ENCODE measurements around the gene KCNK3. TPM values are rescaled to one million over a fixed set of nuclear protein-coding genes. Genes with fewer than 3 reads are reported as not detected.

KCNK3 gene
- polyA plus RNA-seq, 1 donor from 2014 or later: 12.9 TPM

- Histone ChIP-seq H3K9me2 (ENCODE audit: insufficient read depth, low read length) (no peaks in the 10 kb centered on the region), H3K4me2 (ENCODE audit: low read length) (no peak overlapping the region), H3K27ac (ENCODE audit: low read length) (no peak overlapping the region), H3K27me3 (ENCODE audit: insufficient read depth, low read depth, low read length) (no peaks in the 10 kb centered on the region), H3K79me2 (replicated peaks; ENCODE audit: insufficient read depth, low read length) (no peaks in the 10 kb centered on the region), H3F3A (ENCODE audit: insufficient read depth, low read length, poor library complexity, severe bottlenecking) (no peaks in the 10 kb centered on the region), H3K9ac (ENCODE audit: low read length) (no peak overlapping the region), H3K9me3 (ENCODE audit: low read length) (no peaks in the 10 kb centered on the region), H2AFZ (ENCODE audit: low read depth, low read length) (no peak overlapping the region), H4K20me1 (ENCODE audit: insufficient read depth) (no peaks in the 10 kb centered on the region), H3K4me3 (ENCODE audit: low read length) (no peak overlapping the region), H3K36me3 (ENCODE audit: insufficient read depth, low read length) (no peaks in the 10 kb centered on the region)
- no peak for TF ChIP-seq CTCF (IDR thresholded peaks at IDR 0.05; ENCODE audit: poor library complexity, severe bottlenecking)
- TF ChIP-seq MXI1 (conservative IDR thresholded peaks at IDR 0.05; ENCODE audit: poor library complexity, severe bottlenecking): no peak
- TF ChIP-seq POLR2AphosphoS5 (IDR thresholded peaks at IDR 0.05): no peak
- TF ChIP-seq SMC3 (conservative IDR thresholded peaks at IDR 0.05; ENCODE audit: poor library complexity): no peak
- TF ChIP-seq EP300 (conservative IDR thresholded peaks at IDR 0.05; ENCODE audit: poor library complexity, severe bottlenecking): no peak
- no peak for TF ChIP-seq EZH2 (IDR thresholded peaks at IDR 0.05; ENCODE audit: borderline replicate concordance, insufficient read depth, low read length, poor library complexity, severe bottlenecking)
- TF ChIP-seq TAF1 (IDR thresholded peaks at IDR 0.05; ENCODE audit: low read depth): no peak
- TF ChIP-seq RAD21 (conservative IDR thresholded peaks at IDR 0.05): no peak
Measured at GRCh38 chr2:26742048-26742770, 49.7 kb downstream of the KCNK3 start.

- no peaks in the 10 kb centered on the region for H3K36me3 ChIP-seq (ENCODE audit: insufficient read depth, low read length)
- no peaks in the 10 kb centered on the region for H3K27me3 ChIP-seq (ENCODE audit: insufficient read depth, low read depth, low read length)
- H4K20me1 ChIP-seq (ENCODE audit: insufficient read depth): no peaks in the 10 kb centered on the region
- no peak overlapping the region for H3K9ac ChIP-seq (ENCODE audit: low read length)
- H3K27ac ChIP-seq (ENCODE audit: low read length): no peak overlapping the region
- no peak for TF ChIP-seq POLR2AphosphoS5 (IDR thresholded peaks at IDR 0.05)
- TF ChIP-seq RAD21 (conservative IDR thresholded peaks at IDR 0.05): no peak
- TF ChIP-seq TAF1 (IDR thresholded peaks at IDR 0.05; ENCODE audit: low read depth): no peak
- no peak for TF ChIP-seq SMC3 (conservative IDR thresholded peaks at IDR 0.05; ENCODE audit: poor library complexity)
- TF ChIP-seq EZH2 (IDR thresholded peaks at IDR 0.05; ENCODE audit: borderline replicate concordance, insufficient read depth, low read length, poor library complexity, severe bottlenecking): no peak
- no peak for TF ChIP-seq EP300 (conservative IDR thresholded peaks at IDR 0.05; ENCODE audit: poor library complexity, severe bottlenecking)
- TF ChIP-seq CTCF (IDR thresholded peaks at IDR 0.05; ENCODE audit: poor library complexity, severe bottlenecking): no peak
- no peak for TF ChIP-seq REST (IDR thresholded peaks at IDR 0.05; ENCODE audit: borderline replicate concordance)
- TF ChIP-seq MXI1 (conservative IDR thresholded peaks at IDR 0.05; ENCODE audit: poor library complexity, severe bottlenecking): no peak
- H3K9me3 ChIP-seq (ENCODE audit: low read length): no peaks in the 10 kb centered on the region
- no peaks in the 10 kb centered on the region for H3K9me2 ChIP-seq (ENCODE audit: insufficient read depth, low read length)
- H3K79me2 ChIP-seq (replicated peaks; ENCODE audit: insufficient read depth, low read length): no peaks in the 10 kb centered on the region
- H3K4me2 ChIP-seq (ENCODE audit: low read length): no peak overlapping the region
- no peak overlapping the region for H3K4me3 ChIP-seq (ENCODE audit: low read length)
- H2AFZ ChIP-seq (ENCODE audit: low read depth, low read length): no peak overlapping the region
- H3F3A ChIP-seq (ENCODE audit: insufficient read depth, low read length, poor library complexity, severe bottlenecking): no peaks in the 10 kb centered on the region
Measured at GRCh38 chr2:26743852-26744251, 51.3 kb downstream of the KCNK3 start.
